ENCODE results near the gene GNAT1. TPM values are rescaled to one million over a fixed set of nuclear protein-coding genes. Genes with fewer than 3 reads are reported as not detected.

The GNAT1 gene
- polyA plus RNA-seq, 3 donors: not detected

DNA sequence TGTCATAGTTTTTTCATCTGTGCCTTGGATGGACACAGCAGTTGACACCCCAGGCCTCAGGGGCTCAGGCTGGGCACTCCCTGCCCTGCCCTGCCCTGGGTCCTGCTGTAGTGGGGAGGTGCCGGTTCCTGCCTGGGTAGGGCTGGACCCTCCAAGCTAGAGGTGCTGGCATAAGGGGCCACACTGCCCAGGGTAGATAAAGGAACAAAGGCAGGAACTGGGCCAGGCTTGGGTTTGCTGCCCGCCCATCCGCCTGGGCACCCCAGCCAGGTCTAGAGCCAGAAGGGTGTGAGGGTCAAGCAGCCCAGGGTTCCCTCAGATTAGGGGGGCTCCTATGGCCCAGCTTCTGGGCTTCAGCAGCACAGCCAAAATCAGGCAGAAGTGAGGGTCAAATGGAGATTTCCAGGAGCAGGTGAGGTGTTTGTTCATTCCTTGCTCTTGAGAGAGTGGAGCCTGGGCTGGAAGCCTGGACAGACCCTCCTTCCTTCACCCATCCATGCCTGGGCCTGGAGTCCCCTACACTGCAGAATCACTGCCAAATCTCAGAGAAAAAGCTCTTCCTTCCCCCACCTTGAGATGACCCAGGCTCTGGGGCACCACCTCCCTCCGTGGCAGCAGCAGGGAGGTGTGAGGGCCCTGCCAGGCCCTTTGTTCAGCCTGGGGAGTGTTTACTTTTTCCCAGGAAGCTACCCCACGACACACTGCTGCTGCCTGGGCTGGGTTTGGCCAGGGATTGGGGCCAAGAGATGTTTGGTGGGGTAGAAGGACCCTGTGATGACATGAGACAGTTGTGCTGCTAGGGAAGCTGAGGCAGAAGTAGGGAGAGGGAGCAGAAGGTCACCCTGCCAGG, 29.2 kb upstream of the GNAT1 start:
- no peak for DNase-seq (ENCODE audit: low read depth in 3 of 3, low spot score in 2 of 3)

DNA sequence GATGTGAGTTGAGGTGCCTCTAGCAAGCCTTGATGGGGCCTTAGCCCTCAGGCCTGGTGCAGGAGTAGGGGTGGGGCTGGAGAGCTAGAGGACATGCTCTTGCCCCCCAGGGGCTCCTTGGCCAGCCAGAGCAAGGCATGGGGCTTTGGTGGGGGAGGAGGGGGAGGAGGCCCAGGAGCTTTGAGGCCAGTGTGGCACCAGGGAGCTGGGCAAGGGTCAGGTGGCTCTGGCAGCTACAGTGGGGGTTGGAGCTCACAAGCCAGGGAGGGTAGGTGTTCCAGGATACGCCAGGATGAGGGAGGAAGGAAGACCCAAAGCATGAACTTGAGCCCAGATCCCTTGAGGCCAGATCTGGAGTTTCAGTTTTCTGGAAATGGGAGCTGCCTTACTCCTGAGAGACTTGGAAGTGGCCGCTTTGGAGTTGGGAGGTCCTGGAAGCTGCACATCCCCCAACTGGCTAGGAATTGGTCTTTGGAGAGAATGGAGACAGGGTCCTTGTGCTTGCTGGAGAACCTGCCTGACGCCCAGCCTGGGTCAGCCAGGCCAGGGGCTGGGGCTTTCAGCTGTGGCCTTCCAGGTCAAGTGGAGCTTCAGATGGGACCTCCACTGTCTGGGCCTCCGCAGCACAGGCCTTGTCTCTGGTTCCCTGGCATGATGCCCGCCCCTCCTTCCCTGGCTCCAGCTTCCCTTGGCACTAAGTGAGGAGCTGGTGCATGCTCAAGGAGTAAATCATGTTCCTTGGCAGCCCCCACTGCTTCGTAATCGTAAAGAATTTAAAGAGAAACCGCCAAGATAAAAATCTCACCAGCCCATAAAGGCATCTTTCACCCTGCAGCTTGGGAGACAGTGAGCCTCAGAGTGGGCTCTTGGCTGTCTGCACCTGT, 27.6 kb upstream of the GNAT1 start:
- DNase-seq (ENCODE audit: low read depth in 3 of 3, low spot score in 2 of 3): no peak

DNA sequence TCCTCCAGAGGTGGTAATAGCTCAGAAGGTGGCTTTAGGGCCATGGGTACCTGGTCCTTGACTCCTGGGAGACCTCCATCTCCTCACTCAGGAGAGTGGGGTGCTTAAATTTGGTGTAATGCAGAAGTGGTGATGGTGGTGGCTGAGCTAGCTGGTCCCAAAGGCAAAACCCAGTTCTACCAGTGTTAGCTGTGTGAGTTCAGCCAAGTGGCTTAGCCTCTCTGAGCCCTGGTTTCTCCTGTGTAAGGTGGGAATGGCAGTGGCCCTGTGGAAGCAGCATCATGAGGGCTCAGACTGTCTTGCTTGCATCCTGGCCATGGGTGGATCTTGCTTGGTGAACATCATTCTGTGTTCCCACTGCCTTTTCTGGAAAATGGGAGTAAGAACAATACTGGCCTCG, 26.9 kb upstream of the GNAT1 start:
- DNase-seq (ENCODE audit: low read depth in 3 of 3, low spot score in 2 of 3): no peak

DNA sequence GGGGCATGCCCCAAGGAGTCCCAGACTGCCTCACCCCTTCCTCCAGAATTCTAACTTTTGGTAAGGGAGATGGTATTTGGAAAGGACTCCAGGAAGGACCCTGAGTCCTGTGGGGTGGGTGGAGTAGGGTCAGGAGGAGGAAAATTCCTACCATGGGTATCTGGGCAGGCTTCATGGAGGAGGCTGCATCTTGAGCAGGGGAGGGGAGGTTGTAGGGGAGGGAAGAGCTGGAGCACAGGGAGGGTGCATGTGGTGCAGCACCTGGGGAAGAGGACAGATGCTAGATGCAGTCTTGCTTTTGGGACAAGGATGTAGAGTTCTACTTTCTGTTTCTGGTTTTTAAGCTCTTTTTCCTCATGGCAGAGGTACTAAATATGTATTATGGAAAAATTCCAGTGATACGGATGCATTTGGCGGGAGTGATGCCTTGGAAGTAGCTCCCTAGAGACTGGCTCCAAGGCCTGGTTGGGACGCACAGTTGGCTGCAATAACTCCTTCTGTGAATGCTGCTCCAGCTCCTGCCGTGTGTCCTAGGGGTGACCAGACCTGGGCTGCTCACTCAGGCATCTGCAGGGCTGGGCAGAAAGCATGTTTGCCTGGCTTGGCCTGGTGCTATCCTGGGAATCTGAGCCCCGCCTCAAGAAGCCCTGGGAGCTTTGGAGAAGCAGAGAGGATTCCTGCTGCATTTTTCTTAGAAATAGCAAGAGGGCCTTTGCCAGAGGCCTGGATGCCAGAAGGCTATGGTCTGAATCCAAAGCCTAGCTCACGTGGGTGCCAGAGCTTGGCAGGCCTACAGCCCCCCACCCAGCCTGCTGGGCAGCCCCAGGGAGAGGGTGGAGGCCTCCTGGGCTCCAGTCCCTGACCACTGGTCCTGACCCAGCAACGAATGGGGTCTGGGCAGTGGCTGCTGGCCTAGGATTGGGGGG, 26.2 kb upstream of the GNAT1 start:
- no peak for DNase-seq (ENCODE audit: low read depth in 3 of 3, low spot score in 2 of 3)

DNA sequence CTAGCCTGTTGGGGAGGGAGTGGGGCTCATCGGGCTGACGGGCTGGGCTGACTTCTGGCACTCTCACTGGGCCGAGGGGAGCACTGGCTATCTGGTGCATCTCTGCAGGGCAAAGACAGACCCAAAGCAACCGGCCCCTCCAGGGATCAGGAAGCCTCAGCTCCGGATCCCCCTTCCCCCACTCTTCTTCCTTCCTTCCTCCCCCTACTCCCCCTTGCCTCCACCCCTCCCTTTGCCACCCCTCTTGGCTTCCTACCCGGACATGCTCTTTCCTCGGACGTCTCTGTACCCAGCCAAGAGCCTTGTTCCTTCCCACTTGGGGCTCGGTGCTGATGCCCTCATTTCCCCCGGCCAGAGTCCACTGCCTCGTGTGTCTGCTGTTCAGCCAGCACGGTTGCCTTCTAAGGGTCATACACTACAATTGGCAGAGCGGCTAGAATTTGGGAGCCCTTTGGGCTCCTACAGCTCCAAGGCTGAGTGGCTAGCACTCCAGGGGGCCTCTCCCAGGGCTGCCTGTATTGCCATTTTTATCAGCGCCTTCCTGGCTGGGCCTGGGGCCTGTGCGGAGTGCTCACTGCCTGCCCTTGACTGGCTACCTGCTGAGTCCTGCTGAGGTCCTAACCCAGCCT, 25.4 kb upstream of the GNAT1 start:
- no peak for DNase-seq (ENCODE audit: low read depth in 3 of 3, low spot score in 2 of 3)

DNA sequence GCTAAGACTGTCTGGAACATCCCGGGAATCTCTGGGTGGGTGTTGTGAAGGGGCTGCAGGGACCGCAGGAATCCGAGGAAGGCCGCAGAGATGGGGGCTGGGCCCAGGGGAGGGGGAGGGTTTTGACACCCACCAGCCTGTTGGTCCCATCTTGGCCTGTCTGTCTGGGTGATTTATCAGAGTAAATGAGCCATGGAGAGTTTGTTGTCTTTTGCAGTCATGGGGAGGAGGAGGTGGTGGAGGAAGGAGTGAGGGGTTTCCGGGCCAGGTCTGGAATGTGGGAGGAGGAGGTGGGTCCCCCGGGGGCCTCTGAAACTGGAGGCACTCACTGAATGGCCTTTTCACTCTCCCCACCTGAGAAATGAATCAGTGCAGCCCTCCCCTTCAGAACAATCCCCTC, 24.8 kb upstream of the GNAT1 start:
- peak in 1 of 3 donors; percentile 85 for DNase-seq (ENCODE audit: low read depth in 3 of 3, low spot score in 2 of 3)

DNA sequence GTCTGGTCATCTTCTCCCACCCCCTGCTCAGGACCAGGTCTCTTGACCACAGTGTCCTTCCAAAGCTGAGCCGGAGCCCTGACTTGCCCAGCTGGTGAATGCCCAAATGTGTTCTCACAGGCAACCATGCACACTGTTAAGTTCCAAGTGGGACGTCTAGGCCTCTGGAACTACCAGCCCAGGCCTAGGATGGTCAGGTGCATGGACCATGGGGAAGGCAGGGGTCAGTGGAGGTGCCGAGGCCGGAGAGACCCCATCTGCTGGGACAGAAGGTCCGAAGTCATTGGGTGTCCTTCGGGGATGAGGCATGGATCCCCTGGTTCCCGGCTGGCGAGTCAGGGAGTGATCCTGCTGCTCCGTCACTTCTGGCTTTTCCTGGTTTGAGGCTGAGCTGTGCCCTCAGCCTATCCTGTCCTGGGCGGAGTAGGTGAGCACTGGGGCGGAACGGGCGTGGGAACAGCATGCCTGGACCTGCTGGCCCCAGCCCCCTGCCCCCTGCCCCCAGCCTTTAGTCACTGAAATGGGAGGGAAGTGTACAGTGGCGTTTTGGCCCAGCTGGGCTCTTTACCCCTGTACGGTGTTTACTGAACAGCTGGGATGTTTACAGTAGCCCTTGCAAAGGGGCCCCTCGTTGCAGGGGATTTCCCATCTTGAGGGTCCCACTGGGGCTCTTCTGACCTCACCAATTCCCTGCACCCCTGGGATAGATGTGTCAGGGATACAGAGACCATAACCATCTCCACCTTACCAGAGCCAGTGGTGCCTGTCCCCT, 24.2 kb upstream of the GNAT1 start:
- no peak for DNase-seq (ENCODE audit: low read depth in 3 of 3, low spot score in 2 of 3)

DNA sequence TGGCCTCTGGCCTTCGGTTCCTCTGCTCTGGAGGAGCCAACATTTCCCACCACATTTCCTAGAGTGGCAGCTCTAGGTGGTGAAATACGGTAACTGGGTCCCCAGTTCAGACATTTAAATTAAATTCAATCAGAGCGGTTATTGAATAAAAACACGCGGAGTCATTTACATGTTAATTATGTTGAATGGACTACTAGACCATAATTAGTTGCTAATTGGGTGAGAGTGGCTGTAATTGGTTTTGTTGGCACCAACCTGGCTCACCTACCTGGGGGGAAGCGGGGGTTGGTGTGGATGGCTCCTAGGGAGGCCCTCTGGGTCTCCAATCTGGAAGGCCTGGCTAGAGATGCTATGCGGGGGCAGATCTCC, 23.6 kb upstream of the GNAT1 start:
- no peak for DNase-seq (ENCODE audit: low read depth in 3 of 3, low spot score in 2 of 3)

DNA sequence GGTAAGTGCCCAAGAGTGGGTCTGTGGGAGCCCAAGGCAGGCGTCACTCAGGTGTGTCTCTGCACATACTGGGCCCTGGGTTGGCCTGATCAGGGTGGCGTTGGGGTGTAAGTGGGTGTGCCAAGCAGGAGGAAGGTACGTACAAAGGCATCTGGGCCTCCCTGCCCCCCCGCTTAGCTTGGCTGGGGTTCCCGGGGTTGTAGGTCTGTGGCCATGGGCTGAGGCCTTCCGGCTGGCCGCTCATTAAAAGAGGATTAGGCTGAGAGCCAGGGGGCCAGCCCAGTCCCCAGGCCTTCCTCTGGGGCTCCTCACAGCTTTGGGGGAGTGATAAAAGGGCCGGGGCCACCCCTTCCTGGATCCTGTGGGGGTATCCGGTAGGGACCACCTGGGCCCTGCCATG, 23.0 kb upstream of the GNAT1 start:
- no peak for DNase-seq (ENCODE audit: low read depth in 3 of 3, low spot score in 2 of 3)

DNA sequence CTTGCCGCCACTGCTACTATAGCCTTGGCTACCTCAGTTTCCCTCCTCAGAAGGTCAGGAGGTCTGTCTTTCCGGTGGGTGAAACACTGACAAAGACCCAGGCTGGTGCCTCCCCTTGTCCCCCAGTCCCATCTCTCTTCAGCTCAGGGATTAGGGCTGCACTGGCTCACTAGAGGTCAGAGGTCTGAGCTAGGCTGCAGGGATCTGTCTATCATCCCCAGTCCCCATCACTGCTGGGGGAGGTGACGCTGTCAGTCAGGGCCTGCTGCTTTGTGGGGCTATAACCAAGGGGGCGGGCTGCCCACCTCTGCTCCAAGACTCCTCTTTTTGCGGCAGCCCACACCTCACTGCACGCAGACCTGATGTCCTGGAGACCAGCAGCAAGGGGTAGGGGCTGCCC, 22.6 kb upstream of the GNAT1 start:
- no peak for DNase-seq (ENCODE audit: low read depth in 3 of 3, low spot score in 2 of 3)

DNA sequence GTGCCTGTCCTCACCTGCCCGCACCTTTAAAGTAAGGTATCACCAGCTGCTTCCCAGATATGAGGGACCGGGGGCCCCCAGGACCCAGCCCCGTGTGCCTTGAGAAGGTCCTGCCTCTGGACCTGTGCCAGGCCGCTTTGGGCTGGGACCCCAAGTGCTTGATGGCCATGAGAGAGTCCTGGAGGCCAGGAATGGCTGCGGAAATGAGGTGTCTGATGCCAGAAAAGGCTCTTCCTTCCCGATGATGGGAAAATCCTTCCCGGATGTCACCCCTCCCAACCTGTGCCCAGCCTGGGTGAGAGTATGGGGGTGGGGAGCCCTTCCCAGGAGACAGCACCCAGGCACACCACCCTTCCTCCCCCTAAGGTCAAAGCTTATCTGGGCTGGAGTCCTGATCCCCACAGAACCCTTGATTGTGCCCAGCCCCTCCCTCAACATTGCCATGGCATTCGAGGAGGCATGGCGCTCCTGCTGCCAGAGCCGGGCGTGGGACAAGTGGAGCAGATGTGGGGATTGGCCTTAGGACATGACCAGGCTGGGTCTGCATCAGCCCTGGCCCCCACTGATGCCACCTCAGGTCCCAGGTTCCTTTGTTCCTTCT, 22.1 kb upstream of the GNAT1 start:
- DNase-seq (ENCODE audit: low read depth in 3 of 3, low spot score in 2 of 3): no peak

DNA sequence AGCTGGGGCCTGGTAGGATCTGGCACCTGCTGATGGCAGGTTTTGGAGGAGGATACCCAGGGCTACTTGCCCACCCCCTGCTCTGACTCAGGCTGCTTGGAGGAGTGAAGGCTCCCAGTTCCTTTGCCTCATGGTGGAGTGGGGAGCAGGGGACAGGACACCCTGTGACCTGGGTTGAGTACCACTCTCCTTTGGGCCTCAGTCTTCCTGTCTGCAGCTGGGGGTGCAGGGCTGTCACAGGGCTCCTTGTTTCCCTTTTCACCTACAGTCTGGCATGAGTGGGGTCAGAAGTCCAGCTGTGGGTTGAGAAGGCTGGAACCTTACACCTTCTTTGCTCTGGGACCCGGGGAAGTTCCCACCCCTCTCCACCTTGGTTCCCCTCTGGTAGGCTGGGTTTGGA, 21.6 kb upstream of the GNAT1 start:
- DNase-seq (ENCODE audit: low read depth in 3 of 3, low spot score in 2 of 3): no peak

DNA sequence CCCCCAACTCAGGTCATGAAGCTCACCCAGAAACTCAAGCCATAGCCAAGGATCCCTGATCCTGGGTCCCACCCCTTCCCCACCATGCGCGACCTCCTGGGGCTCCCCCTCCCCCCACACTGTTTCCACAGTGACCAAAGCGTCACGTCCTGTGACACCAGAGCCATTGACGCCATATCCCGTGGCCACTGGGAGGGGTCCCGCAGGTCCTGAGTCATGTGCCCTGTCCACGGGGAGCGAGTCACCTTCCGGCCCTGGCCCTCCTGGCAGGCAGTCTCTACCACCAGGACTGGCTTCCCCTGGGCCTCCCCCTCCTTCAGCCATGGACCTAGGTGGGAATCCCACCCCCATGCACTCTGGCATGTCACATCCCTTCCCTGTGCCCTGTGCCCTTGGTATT, 20.7 kb upstream of the GNAT1 start:
- DNase-seq (ENCODE audit: low read depth in 3 of 3, low spot score in 2 of 3): no peak

DNA sequence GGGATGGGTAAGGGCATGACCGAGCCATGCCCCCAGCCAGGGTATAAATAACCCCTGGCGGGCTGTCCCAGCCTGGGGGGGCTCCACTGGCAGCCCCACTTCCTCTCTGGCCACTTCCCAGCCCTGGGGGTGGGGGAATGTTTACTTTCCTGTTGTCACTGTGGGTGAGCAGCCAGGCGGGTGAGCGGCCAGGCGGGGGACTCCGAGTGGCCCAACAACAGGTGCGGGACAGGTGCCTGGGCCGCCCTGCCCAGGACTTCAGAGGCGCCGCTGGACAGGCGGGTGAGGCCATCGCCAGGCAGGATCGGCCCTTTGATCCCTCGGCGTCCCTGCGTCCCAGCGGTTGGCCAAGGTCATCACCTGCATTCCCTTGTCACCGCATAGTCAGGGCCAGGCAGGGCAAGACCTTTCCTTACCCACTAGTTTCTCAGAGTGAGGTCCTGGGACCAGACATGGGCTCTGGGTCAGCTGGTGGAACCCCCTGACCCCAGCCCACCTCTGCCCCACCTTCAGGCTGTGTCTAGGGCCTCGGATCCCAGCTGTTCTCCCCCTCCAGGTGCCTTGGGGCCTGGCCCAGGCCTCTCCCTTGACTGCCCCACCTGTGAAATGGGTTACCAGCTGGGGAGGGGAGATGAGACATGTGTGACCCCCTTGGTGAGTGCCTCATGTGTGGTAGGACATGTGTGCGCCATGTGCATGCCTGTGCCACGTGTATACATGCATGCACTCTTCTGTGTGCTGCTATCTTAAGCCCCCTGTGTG, 19.7 kb upstream of the GNAT1 start:
- no peak for DNase-seq (ENCODE audit: low read depth in 3 of 3, low spot score in 2 of 3)

DNA sequence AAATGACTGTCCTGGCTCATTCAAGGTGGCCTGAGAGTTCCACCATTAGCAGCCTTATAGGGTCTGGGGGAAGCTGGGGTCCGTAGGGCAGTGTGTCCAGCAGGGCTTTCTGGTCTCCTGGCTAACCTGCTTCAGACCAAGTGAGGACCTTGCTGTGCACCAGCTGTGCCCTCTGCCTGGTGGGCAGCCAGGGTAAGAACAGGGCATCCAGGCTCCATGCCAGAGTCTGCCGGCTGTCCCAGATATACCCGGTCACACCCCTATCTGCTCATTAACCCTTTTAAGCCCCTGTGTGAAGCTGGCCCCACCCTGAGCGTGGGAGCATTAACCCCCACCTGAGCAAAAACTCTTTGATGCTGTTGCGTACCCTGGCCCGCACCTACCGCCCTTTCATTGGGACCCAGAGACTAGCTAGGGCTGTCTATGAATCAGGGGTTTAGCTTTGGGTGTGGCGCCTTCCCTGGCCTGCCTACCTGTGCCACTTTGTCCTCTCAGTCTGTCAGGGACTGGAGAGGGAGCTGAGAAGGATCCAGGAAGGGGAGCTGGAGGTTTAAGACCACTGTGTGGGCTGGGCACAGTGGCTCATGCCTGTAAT, 18.7 kb upstream of the GNAT1 start:
- no peak for DNase-seq (ENCODE audit: low read depth in 3 of 3, low spot score in 2 of 3)

DNA sequence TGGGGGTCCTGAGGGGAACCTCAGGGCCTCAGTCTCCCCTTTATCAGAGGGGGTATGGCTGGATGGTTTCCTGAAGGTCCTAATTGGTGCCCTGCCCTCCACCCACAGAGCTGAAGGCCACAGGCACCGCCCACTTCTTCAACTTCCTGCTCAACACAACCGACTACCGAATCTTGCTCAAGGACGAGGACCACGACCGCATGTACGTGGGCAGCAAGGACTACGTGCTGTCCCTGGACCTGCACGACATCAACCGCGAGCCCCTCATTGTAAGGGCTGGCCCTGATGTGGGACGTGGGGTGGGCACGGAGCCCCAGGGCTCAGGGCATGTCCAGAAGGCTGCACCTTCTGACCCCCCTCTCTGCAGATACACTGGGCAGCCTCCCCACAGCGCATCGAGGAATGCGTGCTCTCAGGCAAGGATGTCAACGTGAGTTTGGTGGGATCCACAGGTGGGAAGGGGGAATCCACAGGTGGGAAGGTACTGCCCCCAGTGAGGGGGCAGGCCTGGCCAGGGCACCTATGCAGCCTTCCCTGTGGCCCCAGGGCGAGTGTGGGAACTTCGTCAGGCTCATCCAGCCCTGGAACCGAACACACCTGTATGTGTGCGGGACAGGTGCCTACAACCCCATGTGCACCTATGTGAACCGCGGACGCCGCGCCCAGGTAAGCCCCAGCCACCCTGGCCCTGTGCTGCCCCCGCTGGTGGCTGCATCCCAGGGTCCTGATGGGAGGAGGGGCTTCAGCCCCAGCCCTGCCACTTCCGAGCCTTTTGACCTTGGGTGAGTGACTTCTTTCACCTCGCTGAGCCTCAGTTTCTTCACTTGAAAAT, 17.5 kb upstream of the GNAT1 start:
- no peak for DNase-seq (ENCODE audit: low read depth in 3 of 3, low spot score in 2 of 3)

DNA sequence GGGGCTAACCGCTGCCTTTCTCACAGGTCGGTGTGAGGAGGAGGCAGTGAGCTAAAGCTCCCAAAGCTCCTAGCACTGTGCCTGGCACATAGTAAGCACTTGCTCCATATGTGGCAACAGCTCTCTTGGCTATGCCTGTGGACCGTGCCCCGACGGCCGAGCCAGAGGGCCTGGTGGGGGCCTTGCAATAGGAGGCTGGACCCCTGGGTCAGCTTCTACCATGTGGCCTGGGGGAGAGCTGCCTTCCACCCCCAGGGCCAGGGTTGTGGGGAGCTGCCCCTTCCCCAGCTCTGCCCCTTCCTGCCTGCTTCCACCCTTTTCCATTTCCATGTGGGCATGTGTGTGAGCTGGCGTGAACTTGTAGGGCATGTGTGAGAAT, 16.9 kb upstream of the GNAT1 start:
- no peak for DNase-seq (ENCODE audit: low read depth in 3 of 3, low spot score in 2 of 3)

Measured in right renal cortex interstitium (tissue), 3 donors.